ENCODE results near the gene MYADML2.
A peak's percentile ranks its signal among the peaks of the same experiment; 100 is the strongest.

Gene MYADML2

DNA sequence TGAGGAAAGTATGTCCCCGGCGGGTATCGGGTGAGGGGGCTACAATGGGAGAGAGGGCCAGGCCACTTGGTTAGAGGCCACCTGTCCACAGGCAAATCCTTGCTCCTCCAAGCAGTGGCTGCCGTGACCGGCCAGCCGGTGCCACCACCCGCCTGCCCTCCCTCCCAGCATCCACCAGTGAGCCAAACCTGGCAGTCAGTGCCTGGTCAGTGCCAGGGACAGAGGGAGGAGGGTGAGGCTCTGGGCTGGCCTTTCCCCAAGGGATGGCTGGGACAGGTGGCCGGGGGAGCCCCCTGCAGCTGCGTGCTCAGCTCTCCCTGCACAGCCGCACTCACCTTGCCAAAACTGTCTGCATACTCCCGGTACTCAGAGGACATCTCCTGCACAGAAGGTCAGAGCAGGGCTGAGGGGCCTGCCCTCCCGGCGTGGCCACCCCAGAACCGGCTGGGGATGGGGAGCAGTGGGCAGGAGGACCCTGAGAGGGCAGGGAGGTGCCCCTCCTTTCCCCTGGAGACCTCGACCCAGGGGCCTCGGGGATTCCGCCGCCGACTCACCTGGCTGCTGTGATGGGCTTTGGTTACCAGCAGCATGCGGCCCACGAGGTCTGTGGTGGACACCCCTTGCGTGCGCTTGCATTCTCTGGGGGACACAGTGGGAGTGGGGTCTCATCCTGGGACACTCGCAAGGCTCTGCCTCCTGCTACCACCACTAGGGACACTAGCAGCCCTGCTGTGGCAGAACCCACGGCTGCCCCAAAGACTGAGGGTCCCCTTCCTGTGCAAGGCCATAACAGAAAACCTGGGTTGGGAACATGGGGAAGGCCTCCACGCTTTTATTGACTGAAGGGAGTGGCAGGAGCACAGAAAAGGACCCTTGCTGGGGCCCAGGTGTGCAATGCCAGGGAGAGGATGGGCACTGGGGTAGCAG, 39.6 kb downstream of the MYADML2 start:
- in situ Hi-C loops (cut with HindIII; ENCODE audit: low pct_ligation_motif_present, low pct_unique_long_range_greater_than_20kb, low sequenced_read_pairs) = no loop called here
- no peak for DNase-seq

DNA sequence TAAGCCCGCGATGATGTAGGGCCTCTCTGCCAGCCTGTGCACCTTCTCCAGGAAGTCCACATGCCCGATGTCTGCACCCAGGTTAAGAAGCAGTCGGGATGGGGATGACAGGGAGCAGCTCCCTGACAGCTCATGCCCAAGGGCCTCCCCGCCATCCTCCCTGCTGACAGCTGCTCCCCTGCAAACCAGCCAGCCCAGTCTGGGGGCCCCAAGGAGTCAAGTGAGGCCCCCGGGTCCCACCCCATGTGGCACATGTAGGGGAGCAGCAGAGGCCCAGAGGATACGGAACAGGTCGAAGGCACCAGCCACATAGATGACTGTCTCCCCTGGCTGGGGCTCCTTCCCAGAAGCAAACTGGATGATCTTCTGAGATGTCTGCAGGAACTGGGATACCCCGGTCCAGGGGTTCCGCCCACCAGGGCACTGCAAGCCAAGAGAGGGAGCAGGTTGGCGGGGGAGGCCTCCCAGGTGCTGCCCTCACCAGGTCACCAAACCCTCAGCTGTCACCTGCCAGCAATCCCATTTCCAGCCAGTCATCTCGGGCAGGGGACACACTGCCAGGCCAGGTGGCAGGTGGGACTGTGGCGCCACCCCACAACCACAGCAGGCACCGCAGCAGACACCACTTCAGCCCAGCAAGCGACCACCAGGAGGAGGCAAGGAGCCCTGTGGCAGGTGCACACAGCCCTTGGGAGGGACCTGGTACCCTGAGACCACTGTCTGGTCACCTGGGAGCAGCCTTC, 40.4 kb downstream of the MYADML2 start:
- DNase-seq = no peak
- in situ Hi-C loops (cut with HindIII; ENCODE audit: low pct_ligation_motif_present, low pct_unique_long_range_greater_than_20kb, low sequenced_read_pairs) = no loop called here

DNA sequence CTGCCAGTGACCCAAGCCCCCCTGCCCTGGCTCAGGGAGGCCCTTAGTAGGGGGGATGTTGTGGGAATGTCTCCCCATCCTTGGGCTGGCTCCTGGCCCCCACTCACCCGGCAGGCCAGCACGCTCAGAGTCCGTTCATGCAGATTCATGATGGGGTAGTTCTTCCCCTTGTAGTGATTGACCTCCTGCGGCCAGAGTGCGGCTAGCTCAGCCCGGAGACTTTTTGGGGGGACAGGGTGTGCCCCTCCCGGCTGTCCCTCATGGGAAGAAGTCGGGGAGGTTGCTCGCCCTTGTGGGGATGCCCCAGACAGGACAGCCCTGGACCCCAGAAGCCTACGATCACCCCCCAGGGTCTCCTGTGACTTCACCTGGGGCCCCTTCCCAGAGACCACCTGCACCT, 41.0 kb downstream of the MYADML2 start:
- in situ Hi-C loops (cut with HindIII; ENCODE audit: low pct_ligation_motif_present, low pct_unique_long_range_greater_than_20kb, low sequenced_read_pairs) = no loop called here
- no peak for DNase-seq

DNA sequence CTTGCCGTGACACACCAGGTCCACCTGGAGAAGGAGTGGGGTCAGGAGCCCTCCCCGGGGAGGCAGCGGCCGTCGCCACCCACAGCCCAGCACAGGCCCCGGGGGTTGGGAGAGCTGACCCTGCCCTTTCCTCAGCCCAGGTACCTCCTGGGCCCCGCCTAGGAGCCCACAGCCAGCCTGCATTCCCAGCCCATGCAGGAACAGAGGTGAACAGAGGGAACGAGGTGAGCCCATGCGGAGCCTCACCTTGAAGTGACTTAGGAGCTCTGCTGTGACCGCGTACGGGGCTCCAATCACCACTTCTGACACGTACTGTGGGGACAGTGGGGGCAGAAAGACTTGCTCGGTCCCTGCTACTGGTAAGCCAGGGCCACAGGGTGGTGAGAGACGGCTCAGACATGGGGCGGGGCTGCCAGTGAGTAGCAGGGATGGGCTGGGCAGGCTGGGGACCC, 41.6 kb downstream of the MYADML2 start:
- in situ Hi-C loops (cut with HindIII; ENCODE audit: low pct_ligation_motif_present, low pct_unique_long_range_greater_than_20kb, low sequenced_read_pairs) = no loop called here
- no peak for DNase-seq

DNA sequence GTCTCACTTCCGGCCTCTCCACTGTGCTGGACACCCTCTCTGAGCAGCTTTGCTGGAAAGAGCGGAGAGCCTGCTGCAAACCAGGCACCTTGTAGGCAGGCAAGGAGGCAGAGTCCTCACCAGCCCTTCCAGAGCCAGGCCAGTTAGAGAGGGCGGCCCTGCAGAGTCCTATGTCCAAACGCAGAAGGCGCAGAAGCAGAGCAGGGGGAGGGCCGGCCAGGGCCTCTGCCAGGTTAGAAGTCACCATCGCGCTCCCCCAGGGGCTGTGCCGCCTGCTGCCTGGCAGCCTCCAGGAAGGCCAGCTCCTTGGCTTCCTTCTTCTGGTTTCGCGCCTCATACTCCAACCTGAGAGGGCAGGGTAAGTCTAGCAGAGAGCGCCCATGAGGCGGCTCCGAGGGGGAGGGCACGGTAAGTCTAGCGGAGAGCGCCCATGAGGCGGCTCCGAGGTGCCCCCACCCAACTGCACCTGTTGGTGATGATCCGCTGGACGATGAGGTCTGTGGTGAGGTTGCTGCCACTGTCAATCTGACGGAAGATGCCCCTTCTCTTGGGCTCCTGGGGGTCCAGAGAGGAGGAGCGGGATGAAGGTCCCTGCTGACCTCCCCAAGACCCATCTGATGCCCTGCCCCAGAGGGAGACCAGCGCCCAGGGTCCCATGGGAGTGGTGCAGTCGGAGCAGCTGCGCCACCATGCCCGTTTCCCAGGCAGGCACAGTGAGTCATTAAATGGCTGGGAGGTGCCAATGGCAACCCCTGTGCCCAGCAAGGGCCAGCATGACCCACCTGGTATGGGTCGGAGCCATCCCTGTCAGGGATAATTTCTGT, 42.2 kb downstream of the MYADML2 start:
- in situ Hi-C loops (cut with HindIII; ENCODE audit: low pct_ligation_motif_present, low pct_unique_long_range_greater_than_20kb, low sequenced_read_pairs) = no loop called here
- no peak for DNase-seq

DNA sequence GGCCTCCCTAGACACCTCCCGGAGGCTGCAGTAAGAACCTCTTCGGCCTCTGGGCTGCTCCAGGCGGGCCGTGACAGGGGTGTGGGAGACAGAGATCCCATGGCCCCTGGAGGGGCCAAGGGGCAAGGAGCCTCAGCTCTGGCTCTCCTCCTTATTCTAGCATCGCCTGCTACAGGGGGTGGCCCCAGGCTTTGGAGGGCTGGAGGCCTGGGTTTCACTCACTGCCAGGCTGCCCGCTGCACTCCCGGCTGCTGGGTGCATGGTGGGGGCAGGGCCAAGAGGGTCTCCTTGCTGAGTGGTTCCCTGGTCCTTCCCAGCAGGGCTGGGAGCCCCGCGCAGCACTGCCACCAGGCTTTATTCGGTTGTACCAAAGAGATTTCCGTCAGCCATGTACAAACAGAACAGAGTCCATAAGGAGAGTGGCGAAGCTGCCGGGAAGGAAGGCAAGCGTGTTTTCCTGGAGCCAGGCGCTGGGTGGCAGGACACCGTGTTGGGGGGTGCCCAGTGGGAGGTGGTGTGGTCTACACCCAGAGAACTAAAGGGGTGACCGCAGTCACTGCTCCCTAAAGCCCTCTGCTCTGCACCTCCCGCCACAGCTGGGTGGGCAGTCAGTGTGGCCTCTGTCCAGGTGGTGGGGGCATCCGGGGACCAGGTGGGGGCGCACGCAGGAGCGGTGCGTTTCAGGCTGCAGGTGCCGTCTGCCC, 43.0 kb downstream of the MYADML2 start:
- in situ Hi-C loops (cut with HindIII; ENCODE audit: low pct_ligation_motif_present, low pct_unique_long_range_greater_than_20kb, low sequenced_read_pairs) = no loop called here
- DNase-seq = no peak

DNA sequence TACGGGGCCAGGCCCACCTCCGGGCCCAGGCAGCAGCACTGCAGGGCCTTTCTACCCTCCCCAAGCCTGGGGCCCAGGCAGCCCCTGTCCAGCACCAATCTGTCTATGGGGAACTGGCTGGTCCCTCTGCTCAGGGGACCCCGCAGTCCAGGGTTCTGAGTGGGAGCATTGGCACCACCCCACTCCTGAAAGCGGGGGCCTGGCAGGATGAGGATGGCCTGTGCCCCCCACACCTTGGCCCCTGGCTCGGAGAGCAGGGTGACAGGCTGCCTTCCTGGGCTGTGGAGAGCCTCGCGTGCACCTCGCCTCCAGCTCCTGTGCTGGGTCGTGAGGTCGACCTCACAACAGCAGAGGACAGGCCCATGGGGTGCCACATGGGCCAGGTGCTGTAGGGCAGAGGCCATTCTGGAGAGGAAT, 43.6 kb downstream of the MYADML2 start:
- in situ Hi-C loops (cut with HindIII; ENCODE audit: low pct_ligation_motif_present, low pct_unique_long_range_greater_than_20kb, low sequenced_read_pairs) = no loop called here
- no peak for DNase-seq

DNA sequence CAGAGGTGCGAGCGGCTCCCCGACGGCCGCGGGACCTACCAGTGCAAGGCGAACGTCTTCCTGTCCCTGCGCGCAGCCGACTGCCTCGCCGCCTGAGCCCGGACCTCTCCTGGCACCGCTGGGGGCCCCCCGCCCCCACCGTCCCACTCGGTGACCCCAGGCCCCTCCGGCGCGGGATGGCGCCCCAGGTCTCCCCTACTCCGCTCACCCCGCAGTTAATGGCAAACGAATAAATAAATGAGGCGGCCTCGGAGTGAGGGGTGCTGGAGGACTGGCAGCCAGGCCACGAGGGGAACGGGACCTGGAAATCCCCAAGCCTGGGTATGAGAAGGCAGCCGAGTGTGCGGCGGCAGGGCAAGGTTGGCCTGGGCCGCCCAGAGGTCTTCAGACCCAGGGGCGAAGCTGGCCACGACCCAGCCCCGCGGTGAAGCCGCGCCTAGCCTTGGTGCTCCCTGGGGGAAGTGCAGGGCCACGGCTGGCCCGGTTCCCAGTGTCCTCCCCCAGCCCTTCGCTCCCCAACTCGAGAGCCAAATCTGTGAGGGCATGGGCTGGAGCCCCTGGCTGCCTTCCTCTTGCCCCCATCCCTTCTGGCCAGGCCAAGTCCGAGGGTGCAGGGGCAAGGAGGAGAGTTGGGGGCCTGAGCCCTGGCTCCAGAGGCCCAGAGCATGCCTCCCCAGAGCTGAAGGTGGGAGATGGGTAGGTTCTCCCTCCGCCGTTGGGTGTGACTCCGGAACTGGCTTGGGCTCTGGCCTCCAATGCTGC, 44.2 kb downstream of the MYADML2 start:
- in situ Hi-C loops (cut with HindIII; ENCODE audit: low pct_ligation_motif_present, low pct_unique_long_range_greater_than_20kb, low sequenced_read_pairs) = no loop called here
- DNase-seq = no peak

DNA sequence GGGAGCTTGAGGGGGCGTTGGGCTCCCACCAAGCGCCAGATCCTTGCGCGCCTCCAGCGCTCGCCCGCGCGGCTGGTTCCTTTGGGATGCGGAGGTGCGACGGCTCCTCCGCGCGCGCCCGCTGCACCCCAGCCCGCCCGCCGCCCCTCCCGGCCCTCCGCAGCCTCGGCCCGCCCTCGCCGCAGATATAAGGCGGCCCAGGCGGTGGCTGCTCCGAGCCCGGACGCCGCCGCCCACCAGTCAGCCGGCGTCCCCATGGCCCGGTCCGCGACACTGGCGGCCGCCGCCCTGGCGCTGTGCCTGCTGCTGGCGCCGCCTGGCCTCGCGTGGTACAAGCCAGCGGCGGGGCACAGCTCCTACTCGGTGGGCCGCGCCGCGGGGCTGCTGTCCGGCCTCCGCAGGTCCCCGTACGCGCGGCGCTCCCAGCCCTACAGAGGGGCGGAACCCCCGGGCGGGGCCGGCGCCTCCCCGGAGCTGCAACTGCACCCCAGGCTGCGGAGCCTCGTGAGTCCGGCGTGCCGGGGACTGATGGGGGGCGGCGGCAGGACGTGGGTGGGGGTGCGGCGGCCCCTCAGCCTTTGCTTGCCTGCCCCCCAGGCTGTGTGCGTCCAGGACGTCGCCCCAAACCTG, 44.9 kb downstream of the MYADML2 start, which contains the start of gene NPB:
Gene NPB (plus strand): TSS at position 216 of the 630 bp plus-strand sequence. CDS start 40 bp downstream, at position 256.
- no peak for DNase-seq
- in situ Hi-C loops (cut with HindIII; ENCODE audit: low pct_ligation_motif_present, low pct_unique_long_range_greater_than_20kb, low sequenced_read_pairs) = no loop called here

DNA sequence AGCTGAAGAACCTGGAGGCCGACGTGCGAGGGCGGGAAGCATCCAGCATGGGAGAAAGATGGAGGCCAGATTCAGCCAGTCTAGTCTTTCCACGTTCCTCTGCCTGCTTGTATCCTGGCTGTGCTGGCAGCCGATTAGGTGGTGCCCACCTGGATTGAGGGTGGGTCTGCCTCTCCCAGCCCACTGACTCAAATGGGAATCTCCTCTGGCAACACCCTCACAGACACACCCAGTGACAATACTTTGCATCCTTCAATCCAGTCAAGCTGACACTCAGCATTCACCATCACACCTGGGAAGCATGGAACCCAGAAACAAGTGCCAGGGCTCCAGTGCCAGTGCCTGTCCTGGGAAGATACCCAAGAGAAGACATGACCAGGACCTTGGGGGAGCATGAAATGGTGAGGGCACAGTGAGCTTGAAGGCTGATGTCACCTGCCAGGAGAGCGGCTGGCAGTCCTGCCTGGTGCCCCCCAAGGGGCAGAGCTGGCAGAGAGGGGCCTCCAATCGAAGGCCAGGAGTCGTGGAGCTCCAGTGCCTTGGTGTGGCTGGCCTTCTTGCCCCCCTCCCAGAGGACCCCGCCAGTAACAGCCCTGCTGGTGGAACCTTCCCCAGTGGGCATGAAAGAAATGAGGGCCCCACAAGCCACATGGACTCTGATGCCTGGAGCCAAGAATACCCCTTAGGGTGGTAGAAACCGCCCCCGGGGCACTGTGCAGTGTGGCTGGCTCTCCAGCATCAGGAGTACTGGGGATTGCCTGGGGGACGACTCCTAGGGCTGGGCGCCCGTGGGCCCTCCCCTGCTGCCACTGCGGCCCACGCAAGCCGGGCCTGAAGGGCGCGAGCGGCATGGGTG, 45.6 kb downstream of the MYADML2 start:
- DNase-seq = no peak

DNA sequence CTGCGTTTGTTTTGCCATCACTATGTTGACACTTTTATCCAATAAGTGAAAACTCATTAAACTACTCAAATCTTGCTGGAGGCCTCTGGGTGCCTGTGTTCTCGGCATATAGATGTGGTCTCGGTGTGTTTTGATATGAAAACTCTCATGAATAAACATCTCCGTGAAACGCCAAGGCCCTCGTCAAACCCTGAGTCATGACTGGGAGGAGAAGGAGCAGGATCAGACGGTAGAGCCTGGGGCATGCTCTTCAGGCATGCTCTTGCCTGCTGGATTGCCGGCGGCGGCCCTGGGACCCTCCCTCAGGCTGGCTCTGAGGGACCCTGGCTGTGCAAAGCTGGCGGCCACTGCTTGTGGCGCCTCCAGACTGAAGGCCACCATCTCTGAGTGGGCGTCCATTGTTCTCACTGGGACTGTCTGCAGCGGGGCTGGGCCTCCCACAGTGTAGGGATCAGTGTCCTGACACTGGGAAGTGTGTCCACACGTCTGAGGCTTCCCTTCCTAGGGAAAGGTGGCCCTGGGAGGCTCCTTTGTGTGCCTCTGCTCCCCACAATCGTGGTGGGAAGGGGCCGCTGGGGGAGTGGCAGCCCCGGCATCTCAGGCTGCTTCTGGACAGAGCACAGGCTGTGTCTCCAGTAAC, 46.7 kb downstream of the MYADML2 start:
- DNase-seq = no peak

More for the DNA sequence above, 45.6 kb downstream of the MYADML2 start:
- in situ Hi-C loops (cut with HindIII; ENCODE audit: low pct_ligation_motif_present, low pct_unique_long_range_greater_than_20kb, low sequenced_read_pairs) = no loop called here

DNA sequence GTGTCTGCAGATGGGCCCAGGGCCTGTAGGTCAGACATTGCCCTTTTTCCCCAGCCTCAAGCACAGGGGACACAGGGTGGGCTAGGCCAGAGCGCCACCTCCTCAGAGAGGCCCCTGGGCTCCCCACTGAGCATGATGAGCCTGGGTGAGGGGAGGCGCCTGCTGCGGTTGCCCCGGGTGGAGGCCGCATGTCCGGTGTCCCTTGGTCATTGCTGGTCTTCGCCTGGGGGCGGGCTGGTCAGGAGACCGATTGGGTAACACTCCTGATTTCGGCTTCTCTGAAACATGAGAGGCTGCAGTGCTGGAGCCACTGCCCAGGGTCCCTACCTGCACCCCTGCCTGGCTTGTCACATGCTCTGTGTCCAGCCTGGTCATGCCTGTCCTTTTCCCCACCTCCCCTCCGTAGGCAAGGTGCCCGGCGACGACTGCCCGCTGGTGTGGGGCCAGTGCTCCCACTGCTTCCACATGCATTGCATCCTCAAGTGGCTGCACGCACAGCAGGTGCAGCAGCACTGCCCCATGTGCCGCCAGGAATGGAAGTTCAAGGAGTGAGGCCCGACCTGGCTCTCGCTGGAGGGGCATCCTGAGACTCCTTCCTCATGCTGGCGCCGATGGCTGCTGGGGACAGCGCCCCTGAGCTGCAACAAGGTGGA, 47.4 kb downstream of the MYADML2 start:
- no peak for DNase-seq
- in situ Hi-C loops (cut with HindIII; ENCODE audit: low pct_ligation_motif_present, low pct_unique_long_range_greater_than_20kb, low sequenced_read_pairs) = no loop called here

More for the DNA sequence above, 46.7 kb downstream of the MYADML2 start:
- in situ Hi-C loops (cut with HindIII; ENCODE audit: low pct_ligation_motif_present, low pct_unique_long_range_greater_than_20kb, low sequenced_read_pairs) = no loop called here

DNA sequence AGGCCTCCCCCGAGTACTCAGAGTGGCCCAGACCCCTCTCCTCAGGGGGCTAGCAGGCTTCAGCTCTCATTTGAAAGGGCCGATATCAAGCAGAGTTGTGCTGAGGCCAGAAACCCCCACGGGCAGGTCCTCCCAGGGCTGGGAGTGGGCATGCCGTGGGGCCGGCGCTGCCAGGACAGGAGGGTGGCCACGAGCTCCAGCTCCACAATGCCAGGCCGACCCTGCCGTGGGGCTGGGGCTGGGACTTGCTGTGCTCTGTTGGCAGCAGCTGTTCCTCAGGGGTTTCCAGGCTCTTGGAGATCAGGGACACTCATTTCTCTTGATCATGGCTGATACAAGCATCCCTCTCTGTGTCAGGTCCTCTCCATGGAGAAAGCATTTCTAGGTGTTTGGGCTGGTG, 48.1 kb downstream of the MYADML2 start:
- in situ Hi-C loops (cut with HindIII; ENCODE audit: low pct_ligation_motif_present, low pct_unique_long_range_greater_than_20kb, low sequenced_read_pairs) = no loop called here
- DNase-seq = no peak

DNA sequence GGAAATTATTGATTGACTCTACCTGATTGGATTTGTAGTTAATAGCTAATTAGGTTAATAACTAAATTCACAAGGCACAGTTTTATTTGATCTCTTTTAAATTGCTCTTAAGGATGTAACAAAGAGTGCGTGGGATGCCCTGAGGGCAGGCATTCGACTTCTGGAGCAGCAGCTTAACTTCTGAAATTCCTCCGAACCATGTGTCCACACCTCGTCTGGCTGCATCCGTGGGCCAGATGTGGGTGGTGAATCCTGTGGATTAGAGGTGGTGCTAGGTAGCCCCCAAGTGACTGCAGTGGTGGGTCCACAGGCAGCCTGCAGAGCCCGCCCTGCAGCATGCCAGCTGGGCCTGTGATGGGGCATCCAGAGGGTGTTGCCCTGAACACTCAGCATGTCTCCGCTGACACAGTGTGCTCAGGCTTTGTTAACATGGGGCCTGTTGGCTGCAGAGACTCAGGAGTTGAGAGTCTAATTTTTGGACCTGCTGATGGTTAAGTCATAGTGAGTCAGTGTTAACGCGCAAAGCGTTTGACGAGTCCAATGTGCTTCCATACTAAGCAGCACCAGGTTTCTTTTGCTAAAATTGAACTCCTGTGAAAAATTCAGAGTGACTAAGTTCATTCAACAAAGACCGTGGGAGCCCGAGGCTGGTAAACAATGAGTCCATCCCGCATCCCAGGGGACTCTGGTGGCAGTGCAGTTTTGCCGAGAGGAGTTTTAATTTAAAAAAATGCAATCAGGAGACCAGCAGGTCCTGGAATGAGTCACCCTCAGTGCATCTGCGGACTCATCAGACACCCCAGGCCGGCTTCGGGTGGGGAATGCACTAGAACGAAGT, 48.8 kb downstream of the MYADML2 start:
- DNase-seq = peak; percentile 79
- in situ Hi-C loops (cut with HindIII; ENCODE audit: low pct_ligation_motif_present, low pct_unique_long_range_greater_than_20kb, low sequenced_read_pairs) = no loop called here

DNA sequence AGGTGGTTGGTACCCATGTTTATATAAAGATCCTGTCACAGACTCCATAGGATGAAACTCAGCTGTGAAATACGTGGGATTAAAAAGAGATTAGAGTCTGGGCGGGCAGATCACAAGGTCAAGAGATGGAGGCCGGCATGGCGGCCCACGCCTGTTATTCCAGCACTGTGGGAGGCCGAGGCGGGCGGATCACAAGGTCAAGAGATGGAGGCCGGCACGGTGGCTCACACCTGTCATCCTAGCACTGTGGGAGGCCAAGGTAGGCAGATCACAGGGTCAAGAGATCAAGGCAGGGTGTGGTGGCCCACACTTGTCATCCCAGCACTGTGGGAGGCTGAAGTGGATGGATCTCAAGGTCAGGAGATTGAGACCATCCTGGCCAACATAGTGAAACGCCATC, 51.6 kb downstream of the MYADML2 start:
- DNase-seq = no peak
- in situ Hi-C loops (cut with HindIII; ENCODE audit: low pct_ligation_motif_present, low pct_unique_long_range_greater_than_20kb, low sequenced_read_pairs) = no loop called here

Data from ACHN (cell line).